Stromal cell of bone marrow (primary cell): ENCODE measurements around the gene UBE2I.
A peak's percentile ranks its signal among the peaks of the same experiment; 100 is the strongest.

Experiments
- DNase-seq: peaks from one replicate; pipeline ENCODE4 v3.0.0-alpha.2; 2012; ENCODE audit warnings: low read depth

UBE2I gene

DNA sequence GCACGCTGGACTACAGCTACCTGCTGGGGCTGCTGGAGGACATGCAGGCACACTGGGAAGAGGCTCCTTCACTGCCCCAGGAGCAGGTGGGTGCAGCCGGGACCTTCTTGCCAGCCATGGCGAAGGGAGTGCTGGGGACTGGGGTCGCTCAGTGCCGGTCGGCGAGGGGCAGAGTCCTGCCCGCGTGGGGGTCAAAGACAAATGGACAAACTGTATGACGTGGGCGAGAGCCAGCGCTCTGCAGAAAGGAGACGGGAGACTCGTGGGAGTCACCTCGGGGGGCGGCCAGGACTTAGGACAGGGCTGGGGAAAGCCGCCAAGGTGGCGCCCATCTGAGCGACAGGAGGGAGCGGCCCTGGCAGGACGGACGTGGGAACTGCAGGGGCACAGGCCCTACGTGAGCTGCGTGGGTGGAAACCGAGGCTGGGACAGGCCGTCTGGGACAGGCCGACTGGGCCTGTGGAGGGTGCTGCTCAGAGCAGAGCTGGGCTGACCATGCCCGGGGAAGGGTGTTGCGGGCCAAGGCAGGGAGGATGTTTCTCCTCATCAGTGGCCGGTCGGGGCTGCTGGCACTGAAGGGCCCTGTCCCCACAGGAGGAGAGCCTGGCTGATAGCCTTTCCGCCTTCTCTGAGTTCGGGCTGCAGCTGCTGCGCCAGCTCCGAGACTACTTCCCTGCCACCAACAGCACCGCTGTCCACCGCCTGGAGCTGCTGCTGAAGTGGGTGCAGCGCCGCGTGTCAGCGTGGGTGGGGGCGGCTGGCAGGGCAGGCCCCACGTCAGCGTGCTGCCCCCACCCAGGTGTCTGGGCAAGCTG lies 34.2 kb downstream of the UBE2I start:
- DNase-seq: no peak

DNA sequence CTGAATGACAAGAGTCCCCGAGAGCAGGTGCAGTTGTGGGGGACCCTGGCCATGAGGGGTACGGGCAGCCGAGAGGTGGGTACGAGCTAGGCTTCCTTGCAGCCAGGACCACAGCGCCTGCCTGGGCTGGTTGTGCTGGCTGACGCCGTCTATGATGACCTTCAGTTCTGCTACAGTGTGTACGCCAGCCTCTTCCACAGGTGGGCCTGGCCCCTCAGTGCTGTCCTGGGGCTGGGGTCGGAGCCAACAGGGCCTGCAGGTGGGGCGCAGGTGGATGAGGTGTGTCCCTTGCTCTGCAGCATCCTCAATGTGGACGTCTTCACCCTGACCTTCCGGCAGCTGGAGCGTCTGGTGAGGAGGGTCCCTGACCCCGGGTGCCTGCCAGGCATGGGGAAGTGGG lies 35.1 kb downstream of the UBE2I start:
- no peak for DNase-seq

DNA sequence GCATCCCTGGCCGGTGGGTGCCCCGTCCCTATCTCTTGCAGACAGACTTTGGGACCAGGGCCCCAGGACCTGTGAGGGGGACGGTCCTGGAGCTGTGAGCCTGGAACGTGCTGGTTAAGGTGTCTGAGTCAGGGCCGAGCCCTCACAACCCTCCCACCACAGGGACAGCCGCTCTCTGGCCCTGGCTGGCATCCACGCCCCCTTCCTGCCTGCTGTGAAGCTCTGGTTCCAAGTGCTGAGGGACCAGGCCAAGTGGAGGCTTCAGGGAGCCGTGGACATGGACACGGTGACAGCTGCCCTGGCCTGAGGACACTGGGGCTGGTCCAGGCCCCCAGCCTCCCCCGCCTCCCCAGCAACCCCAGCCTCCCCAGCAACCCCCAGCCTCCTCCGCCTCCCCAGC lies 35.7 kb downstream of the UBE2I start:
- DNase-seq: no peak

DNA sequence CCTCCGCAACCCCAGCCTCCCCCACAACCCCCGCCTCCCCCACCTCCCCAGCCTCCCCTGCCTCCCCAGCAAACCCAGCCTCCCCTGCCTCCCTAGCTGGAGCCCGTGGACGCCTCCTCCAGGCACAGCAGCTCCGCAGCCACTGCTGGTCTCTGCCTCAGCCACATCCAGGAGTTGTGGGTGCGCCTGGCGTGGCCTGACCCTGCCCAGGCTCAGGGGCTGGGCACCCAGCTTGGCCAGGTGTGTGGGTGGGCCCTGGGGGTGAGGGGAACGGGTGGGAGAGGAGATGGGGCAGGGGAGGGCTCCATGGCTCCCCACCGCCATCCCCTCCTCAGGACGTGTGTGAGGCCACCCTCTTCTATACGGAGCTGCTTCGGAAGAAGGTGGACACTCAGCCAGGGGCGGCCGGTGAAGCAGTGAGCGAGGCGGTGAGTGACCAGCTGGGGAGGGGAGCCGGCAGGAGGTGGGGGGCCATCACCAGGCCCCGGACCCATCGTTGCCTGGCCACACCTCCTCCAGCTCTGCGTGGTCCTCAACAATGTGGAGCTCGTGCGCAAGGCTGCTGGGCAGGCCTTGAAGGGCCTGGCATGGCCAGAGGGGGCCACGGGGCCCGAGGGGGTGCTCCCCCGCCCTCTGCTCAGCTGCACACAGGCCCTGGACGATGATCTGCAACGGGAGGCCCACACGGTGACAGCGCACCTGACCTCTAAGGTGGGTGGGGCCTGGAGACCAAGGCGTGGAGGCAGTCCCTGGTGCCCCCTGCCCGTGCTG lies 36.4 kb downstream of the UBE2I start:
- DNase-seq: no peak

DNA sequence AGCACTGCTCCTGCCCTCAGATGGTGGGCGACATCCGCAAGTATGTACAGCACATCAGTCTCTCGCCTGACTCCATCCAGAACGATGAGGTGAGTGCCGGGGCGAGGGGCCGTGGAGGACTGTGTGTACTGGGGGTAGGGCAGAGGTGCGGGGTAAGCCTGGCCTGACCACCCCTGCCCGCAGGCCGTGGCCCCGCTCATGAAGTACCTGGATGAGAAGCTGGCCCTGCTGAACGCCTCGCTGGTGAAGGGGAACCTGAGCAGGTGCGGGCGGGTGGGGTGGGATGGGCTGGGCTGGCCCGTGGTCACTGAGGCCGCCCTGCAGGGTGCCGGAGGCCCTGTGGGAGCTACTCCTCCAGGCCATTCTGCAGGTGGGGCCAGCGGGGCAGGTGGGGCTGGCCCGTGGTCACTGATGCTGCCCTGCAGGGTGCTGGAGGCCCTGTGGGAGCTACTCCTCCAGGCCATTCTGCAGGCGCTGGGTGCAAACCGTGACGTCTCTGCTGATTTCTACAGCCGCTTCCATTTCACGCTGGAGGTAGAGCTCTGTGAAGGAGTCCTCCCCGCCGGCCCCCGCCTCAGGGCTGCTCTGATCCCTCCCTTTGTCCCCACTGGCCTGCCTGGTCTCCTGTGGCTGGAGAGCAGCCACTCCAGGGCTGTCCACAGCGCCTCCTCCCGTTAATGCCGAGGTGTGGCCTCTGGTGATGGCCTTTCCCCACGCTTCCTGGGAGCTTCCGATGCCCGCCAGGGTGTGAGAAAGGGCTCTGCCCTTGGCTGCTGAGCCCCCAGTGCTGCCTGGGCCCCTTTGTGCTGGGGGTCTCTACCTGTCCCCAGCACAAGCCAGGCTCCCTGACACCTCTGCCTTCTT lies 37.2 kb downstream of the UBE2I start:
- no peak for DNase-seq

DNA sequence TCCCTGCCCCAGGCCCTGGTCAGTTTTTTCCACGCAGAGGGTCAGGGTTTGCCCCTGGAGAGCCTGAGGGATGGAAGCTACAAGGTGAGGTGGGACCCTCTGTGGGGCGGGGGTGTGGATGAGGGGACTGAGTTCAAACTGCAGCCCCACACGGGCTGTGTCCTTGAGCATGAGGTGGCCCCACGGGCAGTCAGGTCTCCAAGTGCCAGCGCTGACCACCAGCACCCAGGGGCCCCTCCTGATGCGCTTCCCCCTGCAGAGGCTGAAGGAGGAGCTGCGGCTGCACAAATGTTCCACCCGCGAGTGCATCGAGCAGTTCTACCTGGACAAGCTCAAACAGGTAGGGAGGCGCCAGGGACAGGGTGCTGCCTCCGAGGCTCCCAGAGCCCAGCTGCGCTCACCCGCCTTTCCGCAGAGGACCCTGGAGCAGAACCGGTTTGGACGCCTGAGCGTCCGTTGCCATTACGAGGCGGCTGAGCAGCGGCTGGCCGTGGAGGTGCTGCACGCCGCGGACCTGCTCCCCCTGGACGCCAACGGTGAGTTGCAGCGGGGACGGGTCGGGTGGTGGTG lies 37.9 kb downstream of the UBE2I start:
- DNase-seq: no peak

DNA sequence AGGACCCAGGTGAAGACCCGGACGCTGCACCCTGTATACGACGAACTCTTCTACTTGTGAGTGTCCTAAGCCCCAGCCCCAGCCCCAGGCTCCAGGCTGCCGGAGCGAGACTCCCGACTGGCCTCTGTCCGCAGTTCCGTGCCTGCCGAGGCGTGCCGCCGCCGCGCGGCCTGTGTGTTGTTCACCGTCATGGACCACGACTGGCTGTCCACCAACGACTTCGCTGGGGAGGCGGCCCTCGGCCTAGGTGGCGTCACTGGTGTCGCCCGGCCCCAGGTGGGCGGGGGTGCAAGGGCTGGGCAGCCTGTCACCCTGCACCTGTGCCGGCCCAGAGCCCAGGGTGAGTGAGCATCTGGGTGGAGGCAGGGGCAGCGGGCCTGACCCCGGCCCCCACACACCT lies 38.5 kb downstream of the UBE2I start:
- DNase-seq: no peak

DNA sequence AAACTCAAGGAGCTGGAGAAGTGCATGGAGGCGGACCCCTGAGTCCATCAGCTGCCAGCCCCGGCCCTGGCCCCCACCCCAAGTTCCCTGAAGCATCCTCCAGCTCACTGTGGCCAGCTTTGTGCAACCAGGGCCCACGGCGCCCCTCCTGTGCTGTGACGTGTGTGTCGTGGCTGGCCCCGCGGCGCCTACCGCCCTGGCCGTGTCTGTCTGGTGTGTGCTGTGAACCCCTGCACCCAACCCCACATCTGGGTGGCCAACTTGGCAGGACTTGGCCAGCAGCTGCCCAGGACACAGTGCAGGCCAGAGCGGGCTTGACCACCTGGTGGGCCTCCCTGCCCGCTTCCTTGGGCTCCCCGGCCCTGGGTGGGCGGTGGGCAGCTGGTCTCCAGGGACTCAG lies 39.0 kb downstream of the UBE2I start:
- DNase-seq: no peak

DNA sequence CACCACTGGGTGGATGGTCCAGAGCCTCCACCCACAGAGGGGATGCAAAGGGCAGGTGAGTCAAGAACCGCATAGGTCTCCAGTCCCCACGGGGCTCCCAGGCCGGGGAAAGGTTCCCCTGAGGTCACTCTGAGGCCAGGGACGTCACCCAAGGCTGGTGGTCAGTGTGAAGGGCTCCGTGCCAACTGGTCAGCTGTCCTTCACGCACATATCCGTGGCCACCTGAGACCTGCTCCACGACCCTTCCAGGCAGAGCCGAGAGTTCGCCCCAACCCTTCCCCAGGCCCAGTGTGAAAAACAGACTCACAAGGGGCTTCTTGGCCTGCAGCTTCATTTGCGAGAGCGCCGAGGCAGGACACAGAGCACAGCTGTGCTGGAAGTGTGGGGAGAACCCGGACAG lies 39.5 kb downstream of the UBE2I start:
- no peak for DNase-seq

DNA sequence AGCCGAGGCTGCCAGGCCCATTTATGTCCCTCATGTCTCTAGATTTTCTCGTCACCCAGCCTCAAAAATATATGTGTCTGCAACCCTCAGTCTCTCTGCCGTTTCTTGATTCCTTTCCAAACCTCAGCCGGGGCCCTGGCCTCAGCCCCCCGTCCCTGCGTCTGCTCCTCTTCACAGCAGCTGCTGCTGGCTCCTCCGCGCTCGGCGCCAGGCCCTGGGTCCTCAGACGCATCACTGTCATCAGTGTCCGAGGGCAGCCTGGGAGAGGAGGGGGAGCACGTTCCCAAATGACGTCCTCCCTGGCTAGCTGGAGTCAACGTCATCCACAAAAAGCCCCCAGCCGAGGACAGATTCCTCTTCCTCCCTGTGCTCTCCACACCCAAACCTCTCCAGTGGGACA lies 39.9 kb downstream of the UBE2I start:
- DNase-seq: no peak

DNA sequence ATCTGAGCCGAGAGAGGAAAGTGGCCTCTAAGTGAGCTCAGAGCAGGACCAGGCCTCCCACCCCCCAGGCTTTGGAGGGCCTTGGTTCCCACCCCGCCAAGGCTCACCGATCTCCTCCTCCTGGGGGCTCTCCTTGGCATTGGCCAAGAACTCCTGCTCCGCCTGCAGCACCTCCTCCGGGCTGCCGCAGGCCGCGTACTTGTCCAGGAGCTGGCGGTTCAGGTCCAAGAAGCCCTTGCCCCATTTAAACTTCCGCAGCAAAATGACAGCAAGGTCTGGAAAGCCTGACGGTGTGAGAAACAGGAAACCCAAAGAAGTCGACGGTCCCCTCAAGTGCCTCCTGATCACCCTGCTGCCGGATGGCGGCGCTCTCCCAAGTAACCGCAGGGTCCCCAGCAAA lies 40.5 kb downstream of the UBE2I start:
- no peak for DNase-seq

DNA sequence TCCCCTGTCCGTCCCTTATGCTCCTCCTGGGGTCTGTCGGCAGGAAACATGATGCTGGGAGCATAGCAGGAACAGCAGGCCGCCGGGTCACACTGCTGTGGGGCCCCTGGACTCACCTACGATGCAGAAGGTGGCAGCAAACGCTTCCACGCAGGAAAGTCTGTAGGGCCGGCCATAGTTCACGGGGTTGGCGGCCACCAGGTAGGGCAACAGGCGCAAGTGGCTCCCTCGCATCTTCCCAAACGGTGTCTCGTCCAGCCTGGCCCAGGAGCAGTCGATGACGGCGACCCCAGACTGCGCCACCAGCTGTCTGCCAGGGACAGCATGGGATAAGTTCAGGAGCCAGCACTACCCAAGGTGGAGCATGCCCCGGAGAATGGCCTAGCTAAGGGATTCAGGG lies 41.3 kb downstream of the UBE2I start:
- DNase-seq: no peak

DNA sequence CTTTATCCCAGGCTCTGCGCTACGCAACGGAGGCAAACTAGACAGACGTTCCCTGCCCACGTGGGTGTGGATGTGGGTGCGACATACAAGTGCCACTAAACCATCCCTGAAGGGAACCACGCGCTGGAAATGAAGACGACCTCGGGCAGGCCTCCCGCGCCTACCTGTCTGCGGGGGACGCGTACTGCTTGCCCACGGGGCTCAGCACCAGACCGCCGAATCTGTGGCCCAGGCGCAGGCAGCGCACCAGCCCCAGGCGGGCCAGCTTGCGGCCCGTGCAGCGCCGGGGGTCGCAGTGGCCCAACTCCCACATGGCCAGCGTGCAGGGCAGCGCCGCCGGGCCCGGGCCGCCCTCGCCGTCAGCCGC lies 41.8 kb downstream of the UBE2I start:
- DNase-seq: no peak

DNA sequence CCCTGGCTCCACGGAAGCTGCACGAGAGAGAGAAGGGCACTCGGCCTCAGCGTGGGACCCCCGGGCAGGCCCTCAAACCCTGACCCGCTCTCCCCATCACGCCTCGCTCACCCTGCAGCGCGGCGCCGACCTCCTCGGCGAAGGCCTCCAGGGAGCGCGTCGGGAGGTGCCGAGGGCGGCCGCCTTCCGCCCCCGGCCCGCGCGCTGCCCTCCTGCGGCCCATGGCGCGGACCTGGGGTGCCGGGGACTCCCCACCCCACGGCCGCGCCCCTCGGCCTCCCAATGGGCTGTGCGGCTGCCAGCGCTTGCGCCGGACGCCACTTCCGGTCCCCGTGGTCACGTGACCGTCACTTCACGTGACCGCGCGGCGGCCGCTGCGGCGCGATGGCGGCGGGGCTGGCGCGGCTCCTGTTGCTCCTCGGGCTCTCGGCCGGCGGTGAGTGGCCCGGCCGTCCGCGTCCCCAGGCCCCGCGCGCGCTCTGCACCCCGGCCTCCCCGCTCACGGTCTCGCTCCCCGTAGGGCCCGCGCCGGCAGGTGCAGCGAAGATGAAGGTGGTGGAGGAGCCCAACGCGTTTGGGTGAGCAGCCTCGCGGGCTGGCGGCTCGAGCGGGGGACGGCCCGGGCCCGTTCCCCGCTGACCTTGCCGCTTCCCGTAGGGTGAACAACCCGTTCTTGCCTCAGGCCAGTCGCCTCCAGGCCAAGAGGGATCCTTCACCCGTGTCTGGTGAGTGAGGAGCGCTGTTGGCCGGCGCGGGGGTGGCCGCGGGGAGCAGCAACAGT lies 42.3 kb downstream of the UBE2I start, which contains the start of the genes GNPTG and TSR3:
Gene GNPTG, plus strand, starts transcription at position 350 of the 781 bp plus-strand sequence. Its CDS starts 35 bp downstream, at position 385.
Gene TSR3, minus strand, starts transcription at position 297 of the 781 bp plus-strand sequence. Its CDS starts 74 bp downstream, at position 223.
- peak; percentile 70 for DNase-seq

DNA sequence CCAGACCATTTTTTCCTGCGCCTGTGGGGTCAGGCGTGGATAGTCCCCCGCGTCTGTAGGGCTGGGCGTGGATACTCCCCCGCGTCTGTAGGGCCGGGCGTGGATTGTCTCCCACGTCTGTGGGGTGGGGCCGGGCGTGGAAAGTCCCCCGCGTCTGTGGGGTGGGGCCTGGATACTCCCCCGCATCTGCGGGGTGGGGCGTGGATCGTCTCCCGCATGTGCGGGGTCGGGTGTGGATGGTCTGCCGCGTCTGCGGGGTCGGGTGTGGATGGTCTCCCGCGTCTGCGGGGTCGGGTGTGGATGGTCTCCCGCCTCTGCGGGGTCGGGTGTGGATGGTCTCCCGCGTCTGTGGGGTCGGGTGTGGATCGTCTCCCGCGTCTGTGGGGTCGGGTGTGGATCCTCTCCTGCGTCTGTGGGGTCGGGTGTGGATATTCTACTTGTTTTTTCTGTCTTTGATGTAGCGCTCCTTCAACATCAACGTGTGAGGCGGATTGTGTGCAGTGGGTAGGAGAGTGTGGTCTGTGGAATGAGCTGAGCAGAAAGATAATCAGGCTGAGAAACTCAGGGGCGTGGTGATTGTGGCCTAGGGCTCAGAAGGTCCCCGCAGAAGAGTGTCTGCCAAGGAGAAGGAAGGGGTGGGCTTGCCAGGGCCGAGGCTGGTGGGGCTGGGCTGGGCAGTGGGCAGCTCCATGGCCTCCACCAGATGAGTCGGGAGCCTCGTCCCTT lies 45.5 kb downstream of the UBE2I start:
- no peak for DNase-seq

DNA sequence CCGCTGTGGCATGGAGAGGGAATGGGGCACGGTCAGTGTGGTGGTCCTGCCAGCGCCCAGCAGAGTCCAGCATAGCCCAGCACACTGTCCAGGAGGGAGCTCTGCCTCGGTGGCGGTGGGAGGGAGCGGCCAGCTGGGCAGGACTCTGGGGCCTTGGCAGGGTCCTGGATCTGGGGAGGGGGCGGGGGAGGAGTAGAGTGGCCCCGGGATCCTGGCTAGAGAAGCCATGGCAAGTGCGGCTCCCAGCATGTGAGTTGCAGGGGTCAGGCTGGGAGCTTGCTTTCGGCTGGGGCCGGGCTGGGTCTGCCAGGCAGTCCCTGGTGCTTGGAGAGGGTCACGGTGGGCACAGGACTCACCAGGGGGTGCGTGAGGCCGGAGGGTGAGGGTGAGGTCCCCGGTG lies 46.2 kb downstream of the UBE2I start:
- DNase-seq: no peak

DNA sequence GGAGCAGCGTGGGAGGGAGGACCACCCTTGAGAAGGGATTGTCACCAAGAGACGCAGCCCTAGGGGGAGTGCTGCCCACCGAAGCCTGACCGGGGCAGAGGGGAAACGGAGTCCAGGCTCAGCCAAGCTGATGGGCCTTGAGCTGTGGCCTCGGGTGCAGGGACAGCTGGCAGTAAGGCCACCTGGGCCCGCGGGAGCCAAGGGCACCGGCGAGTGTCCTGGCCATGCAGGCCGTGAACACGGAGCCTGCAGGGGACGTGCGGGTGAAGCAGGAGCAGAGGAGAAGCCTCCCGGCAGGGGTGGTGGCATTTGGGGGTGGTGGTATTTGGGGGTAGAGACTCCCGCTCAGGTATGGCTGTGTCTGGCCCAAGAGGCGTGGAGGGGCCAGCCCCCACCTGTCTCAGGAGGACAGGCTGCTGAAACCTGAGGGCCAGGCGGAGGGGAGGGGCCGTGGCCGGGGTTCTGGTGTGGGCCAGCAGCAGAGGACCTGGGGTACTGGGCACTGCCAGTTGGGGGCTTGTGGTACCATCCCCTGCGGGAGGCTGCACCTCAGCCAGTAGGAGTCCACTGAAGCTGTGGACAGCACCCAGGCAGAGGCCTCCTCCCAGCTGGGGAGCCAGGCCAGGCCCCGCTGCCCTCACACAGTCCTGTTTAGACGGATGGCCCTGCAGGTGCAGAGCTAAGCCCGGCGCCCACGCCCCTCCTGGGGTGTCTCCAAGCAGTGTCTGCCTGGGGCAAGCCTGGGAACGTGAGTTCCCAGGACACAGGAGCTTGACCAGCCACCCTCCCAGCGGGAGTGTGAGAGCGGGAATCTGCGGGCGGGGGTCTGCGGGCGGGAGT lies 46.8 kb downstream of the UBE2I start:
- DNase-seq: no peak

DNA sequence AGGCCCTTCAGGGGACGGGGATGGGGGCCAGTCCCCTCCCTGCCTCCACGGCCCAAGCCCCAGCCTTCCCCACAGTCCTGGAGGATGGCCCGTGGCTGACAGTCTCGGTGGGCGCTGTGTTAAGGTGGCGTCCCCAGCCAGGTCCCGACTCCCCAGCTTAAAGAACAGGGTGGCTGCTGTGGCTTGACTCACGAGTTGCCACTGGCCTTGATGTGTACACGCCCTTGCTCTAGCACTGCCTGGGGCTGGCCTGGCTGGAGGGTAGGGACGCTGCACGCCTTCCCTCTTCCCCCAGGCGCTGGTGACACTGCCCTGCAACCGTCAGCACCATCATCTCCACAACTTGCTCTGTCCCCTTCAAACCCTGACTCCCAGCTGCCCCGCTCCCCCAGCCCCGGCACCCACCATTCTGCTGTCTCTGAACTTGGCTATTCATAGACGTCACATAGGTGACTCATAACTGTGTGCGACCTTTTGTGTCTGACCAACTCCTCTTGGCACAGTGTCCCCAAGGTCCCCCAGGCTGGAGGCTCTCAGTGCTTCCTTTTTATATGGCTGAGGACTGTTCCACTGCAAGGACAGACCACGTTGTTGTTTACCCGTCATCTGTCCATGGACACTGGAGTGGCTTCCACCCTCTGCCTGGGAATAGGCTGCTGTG lies 48.6 kb downstream of the UBE2I start:
- no peak for DNase-seq
